Endometrial microvascular endothelial cells (primary cell): Measurements from ENCODE around the gene PHF21A. TPM values are rescaled to one million over a fixed set of nuclear protein-coding genes. Genes with fewer than 3 reads are reported as not detected.

Source experiments
- in situ Hi-C: cut with HindIII; loops from 2 replicates; pipeline ENCODE4 v1.10.0; 2017; ENCODE audit warnings: low sequenced_read_pairs, low pct_unique_long_range_greater_than_20kb; ENCODE audit errors: inconsistent ontology term
- total RNA-seq: library from RNA; depleted of rRNA; stranded (reverse); fragments of >200 nt; gene quantifications from one replicate; pipeline ENCODE4 v1.2.3, GENCODE V29; 2015; ENCODE audit errors: inconsistent ontology term

The PHF21A gene
- total RNA-seq: 13.5 TPM

DNA sequence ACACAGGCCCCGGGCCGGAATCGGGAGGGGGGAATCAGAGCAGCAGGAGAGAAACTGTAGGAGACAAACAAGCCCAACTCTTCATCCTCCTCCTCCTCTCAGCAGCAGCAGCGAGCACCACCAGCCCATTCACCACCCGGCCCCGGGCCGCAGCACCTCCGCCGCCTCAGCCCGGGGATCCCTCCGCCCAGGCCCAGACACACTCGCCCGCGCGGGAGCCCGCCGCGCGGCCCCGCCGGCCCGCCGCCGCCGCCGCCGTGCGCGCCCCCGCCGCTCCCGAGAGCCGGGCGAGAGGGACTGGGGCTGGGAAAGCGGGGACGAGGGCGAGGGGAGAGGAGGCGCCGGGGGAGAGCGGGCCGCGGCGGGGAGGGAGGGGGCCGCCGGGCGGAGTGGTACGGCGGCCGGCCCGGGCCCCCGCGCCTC is at the start of gene PHF21A:
Gene PHF21A, minus strand, starts transcription at position 154 of the 423 bp plus-strand sequence. CDS start 37,235 bp downstream, outside the sequence.
- in situ Hi-C loops: no loop called here

DNA sequence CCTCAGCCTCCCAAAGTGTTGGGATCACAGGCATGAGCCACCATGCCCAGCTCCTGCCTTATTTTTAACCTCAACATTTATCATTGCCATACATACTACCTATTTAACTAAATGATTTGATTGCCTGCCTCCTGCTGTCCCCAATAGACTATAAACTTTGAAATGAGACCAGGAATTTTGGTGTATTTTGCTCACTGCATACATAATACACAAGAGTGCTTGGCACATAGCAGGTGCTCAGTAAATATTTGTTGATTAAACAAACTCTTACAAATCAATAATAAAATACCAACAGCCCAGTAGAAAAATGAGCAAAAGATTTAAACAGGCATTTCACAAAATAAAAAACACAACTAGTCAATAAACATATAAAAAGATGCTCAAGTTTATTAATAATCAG is 49.5 kb upstream of the PHF21A start:
- in situ Hi-C loops: no loop called here

DNA sequence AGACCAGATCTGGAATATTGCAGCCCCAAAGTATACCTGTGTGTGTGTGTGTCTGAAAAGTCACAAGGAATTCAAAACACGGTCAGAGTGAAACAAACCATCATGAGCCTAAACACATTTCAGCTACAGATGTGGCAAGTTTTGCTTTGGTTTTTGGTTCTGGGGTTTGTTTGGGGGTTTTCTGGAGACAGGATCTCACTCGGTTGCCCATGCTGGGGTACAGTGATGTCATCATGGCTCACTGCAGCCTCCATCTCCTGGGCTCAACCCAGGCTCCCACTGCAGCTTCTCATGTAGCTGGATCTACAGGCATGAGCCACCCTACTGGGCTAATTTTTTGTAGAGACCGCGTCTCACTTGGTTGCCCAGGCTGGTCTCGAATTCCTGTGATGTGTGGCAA is 41.4 kb upstream of the PHF21A start:
- in situ Hi-C loops: no loop called here

DNA sequence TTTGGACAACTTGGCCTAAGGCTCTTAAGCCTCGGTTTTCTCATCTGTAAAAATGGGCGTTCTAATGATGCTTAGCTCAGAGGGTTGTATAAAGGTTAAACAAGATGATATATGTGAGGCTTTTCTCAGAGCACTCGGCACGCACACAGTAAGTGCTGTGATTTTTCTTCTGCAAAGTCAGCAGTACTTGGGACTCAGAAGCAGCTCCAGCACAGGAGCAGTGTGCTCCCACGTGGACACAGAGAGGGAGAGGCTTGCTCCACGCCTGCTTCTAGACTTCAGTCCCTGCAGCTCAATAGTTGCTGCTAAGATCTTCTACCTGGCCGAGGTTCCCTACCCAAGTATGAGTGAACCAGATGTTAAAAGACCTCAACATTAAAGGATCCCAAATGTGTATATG is 39.9 kb upstream of the PHF21A start:
- in situ Hi-C loops: no loop called here

DNA sequence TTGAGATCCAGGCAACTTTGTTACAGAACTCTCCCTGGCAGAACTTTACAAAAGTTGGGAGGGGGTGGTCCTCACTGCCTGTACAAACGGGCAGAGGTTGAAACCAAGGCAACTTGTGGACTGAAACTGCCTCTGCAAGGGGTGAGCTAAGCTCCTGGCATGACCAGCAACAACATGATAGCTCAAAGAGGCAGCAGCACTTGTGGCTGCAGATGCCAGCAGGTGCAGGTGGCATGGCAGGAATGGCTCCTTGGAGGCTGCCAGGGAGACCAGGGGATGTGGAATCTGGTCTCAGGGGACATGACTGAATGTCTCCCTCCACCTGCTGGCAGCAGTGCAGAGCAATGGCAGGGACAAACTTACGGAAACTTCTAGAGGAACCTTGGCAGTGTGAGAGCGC is 38.8 kb upstream of the PHF21A start:
- in situ Hi-C loops: no loop called here

GRCh38 chr11:46159680-46160079 is 38.4 kb upstream of the PHF21A start:
- in situ Hi-C loops: no loop called here

DNA sequence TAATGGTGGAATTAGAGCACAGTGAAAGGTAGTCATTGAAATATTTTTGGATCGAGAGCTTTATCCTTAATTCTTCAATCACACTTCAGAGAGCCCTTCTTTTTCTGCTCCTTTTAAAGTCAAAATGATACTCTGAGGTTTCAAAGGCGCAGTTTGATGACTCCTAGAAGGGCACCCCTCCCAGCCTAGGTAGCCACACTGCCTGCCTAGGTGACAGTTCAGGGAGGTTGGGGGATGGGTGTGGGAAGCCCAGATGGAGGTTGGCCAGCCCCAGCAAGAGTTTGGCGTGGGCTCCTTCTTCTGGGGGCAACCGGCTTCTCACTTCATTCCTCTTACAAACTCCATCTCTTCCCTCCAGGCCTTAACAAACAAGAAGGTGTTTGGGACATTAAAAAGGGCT is 28.6 kb upstream of the PHF21A start:
- in situ Hi-C loops: no loop called here

DNA sequence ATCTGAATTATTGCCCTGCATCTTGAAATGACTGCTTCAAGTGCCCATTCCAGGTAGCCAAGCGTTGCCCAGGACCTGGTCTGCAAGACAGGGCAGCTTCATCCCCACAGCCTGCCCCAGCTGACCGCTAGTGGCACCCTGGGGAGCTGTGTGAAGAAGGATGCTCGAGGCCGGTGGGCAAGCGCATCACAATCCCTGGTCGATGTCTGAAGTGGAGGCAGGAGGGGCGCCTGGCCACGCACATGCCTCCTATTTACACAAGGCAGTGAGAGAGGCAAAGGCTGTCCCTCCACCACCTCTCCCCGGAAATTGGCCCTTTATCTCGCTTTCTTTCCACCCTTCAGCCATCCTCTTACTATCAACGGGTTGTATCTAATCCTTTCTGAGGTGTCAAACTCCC is 28.1 kb upstream of the PHF21A start:
- in situ Hi-C loops: no loop called here

- in situ Hi-C loops: no loop called here
These were observed 23.5 kb upstream of the PHF21A start for GRCh38 chr11:46144741-46145140.

DNA sequence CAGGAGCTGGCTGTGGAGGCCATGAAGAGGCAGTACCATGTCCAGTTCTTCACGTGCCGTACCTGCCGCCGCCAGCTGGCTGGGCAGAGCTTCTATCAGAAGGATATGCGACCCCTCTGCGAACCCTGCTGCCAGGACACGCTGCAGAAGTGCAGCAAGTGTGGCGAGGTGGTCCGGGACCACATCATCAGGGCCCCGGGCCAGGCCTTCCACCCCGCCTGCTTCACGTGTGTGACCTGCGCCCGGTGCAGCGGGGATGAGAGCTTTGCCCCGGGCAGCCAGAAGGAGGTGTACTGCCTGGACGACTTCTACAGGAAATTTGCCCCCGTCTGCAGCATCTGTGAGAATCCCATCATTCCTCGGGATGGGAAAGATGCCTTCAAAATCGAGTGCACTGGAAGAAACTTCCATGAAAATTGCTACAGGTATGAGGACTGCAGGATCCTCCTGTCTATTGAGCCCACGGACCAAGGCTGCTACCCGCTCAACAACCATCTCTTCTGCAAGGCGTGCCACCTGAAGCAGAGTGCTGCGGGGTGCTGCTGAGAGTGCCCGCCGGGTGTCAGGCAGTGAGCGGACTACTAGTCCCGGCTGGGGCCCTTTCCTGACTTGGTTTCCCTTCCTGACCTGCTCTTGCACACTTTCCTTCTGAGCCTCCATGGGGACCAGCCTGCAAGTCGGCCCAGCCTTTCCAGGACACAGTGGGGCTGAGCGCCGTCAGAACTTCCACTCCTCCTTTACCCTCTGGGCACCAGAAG is 22.0 kb upstream of the PHF21A start:
- in situ Hi-C loops: no loop called here

- in situ Hi-C loops: no loop called here
These were observed 21.3 kb upstream of the PHF21A start for GRCh38 chr11:46142561-46142960.

DNA sequence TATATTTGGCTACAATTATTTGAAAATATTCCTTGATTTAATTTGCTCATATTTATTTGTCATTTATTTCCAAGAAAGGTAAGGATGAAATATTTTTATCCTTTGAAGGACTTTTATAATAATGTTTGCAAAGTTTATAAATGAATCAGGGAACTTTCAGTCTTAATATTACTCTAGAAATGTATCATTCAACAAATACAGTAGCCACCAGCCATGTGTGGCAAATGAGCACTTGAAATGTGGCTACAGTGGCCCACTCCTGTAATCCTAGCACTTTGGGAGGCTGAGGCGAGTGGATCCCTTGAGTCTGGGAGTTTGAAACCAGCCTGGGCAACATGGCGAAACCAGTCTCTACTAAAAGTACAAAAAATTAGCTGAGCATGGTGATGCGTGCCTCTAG is 20.3 kb upstream of the PHF21A start:
- in situ Hi-C loops: no loop called here

- in situ Hi-C loops: no loop called here
These were observed 13.3 kb upstream of the PHF21A start for GRCh38 chr11:46134540-46134939.

- in situ Hi-C loops: no loop called here
These were observed 12.8 kb upstream of the PHF21A start for GRCh38 chr11:46134061-46134460.

DNA sequence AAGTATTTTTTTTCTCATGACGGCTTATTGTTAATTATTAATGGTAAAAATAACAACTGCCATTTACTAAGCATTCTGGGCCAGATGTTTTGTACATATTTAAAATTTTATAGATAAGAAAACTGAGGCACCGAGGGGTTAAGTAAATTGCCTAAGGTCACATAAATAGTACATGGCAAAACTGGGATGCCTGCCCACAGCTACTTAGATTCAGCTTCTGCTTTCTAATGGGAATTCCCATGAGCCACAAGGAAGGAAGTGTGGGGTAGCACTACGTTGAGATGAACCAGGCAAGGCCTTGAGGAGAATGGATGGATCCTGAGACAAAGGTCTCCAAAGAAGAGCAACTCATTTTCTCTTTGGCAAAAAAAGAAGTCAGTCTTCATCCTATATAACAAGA is 11.9 kb upstream of the PHF21A start:
- in situ Hi-C loops: no loop called here

GRCh38 chr11:46130286-46130940 is 9.2 kb upstream of the PHF21A start:
- in situ Hi-C loops: no loop called here

GRCh38 chr11:46129133-46129532 is 7.9 kb upstream of the PHF21A start:
- in situ Hi-C loops: no loop called here

DNA sequence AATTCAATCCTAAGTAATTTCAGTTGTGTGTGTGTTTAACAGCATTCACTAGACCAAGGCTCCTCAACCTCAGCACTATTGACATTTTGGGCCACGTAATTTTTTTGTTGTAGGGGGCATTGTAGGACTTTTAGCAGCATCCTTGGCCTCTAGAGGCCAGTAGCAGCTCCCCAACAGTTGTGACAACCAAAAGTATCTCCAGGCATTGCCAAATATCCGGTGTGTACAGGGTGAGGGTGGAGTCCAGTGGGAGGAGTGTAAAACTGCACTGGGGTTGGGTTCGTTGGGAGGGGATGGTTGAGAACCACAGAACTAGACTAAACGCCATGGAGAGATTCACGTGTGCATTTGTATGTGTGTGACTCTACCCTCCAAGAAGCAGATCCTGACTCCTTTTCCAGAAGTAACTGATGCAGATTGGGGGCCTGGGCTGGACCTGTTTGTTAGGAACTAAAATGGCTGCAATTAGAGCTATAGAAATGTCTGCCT is 5.9 kb upstream of the PHF21A start:
- in situ Hi-C loops: no loop called here

GRCh38 chr11:46125284-46125683 is 4.0 kb upstream of the PHF21A start:
- in situ Hi-C loops: no loop called here

GRCh38 chr11:46122945-46123715 is 1.9 kb upstream of the PHF21A start:
- in situ Hi-C loops: no loop called here
